ENCODE results near the gene HSF4. TPM values are rescaled to one million over a fixed set of nuclear protein-coding genes. Genes with fewer than 3 reads are reported as not detected.

The HSF4 gene
- total RNA-seq, 1 experiment from 2014 or later, result 2.2 TPM

DNA sequence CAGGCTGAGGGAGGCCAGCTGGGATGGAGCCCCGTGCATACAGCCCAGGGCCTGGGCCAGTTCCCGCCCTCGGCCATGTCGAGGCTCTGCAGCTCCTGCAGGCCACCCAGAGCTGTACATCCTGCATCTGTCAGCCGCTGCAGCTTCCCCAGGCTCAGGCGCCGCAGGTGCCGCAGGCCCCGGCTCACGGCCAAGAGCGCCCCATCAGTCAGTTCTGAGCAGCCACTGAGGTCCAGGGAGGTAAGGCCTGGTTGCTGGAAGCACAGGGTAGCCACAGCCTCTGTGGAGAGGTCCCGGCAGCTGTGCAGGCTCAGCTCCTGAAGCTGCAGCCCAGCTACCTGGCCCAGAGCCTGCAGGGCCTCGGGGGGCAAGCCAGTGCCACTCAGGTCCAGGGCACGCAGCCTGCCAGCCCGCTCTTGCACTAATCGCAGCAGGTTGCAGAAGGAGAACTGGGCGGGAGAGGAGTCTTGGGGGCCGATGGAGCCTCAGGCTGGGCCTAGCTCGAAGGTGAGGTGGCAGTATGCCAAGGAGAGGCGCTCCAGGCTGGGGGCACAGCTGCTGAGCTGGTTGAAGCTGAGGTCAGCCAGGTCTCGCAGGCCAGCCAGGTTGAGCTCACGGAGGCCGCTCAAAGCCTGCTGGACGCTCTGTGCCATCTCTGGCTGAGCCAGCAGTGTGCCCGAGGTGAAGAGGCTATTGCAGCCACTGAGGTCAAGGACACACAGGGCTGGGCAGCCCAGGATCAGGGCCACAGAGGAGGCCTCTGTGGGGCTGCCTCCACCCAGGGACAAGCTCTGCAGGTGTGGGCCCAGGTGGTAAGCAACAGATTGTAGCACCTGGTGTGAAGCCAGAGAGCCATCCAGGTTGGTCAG is 45.8 kb downstream of the HSF4 start:
- ATAC-seq (peak; percentile 59), DNase-seq (ENCODE audit: low spot score) (peak; percentile 37)
- no peaks in the 10 kb centered on the region for H3K9me3 Mint-ChIP-seq
- CTCF ChIA-PET, result interaction anchor here (0.6 to 9.1 kb wide), 12 partner anchors 11 to 313 kb away, joined by 3 to 65 read pairs (median 3); partner anchors contain the start of genes ELMO3, KCTD19, LRRC36 and NOL3
- H3K27ac Mint-ChIP-seq, result no peak overlapping the region
- H3K36me3 Mint-ChIP-seq, result no peaks in the 10 kb centered on the region
- peaks cover 16% of the 10 kb centered on the region for H3K27me3 Mint-ChIP-seq (ENCODE audit: low read depth)
- TF ChIP-seq NFE2L1 (CRISPR knock-in tag; IDR thresholded peaks at IDR 0.05), result no peak
- TF ChIP-seq FOXP1 (CRISPR knock-in tag; IDR thresholded peaks at IDR 0.05; ENCODE audit: borderline replicate concordance), result no peak
- no peak for TF ChIP-seq FOXJ3 (CRISPR knock-in tag; IDR thresholded peaks at IDR 0.05; ENCODE audit: borderline replicate concordance)
- TF ChIP-seq NR3C1 (CRISPR knock-in tag; conservative IDR thresholded peaks at IDR 0.05; ENCODE audit: low read depth), result no peak
- TF ChIP-seq ZNF317 (CRISPR knock-in tag; IDR thresholded peaks at IDR 0.05; ENCODE audit: borderline replicate concordance, low read depth), result no peak
- TF ChIP-seq, protein P1, sequence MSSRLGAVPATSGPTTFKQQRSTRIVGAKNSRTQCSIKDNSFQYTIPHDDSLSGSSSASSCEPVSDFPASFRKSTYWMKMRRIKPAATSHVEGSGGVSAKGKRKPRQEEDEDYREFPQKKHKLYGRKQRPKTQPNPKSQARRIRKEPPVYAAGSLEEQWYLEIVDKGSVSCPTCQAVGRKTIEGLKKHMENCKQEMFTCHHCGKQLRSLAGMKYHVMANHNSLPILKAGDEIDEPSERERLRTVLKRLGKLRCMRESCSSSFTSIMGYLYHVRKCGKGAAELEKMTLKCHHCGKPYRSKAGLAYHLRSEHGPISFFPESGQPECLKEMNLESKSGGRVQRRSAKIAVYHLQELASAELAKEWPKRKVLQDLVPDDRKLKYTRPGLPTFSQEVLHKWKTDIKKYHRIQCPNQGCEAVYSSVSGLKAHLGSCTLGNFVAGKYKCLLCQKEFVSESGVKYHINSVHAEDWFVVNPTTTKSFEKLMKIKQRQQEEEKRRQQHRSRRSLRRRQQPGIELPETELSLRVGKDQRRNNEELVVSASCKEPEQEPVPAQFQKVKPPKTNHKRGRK (CRISPR knock-in tag; IDR thresholded peaks at IDR 0.05; ENCODE audit: borderline replicate concordance), result no peak
- TF ChIP-seq, protein P2, sequence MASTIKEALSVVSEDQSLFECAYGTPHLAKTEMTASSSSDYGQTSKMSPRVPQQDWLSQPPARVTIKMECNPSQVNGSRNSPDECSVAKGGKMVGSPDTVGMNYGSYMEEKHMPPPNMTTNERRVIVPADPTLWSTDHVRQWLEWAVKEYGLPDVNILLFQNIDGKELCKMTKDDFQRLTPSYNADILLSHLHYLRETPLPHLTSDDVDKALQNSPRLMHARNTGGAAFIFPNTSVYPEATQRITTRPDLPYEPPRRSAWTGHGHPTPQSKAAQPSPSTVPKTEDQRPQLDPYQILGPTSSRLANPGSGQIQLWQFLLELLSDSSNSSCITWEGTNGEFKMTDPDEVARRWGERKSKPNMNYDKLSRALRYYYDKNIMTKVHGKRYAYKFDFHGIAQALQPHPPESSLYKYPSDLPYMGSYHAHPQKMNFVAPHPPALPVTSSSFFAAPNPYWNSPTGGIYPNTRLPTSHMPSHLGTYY (CRISPR knock-in tag; IDR thresholded peaks at IDR 0.05), result no peak
- TF ChIP-seq, protein P3, sequence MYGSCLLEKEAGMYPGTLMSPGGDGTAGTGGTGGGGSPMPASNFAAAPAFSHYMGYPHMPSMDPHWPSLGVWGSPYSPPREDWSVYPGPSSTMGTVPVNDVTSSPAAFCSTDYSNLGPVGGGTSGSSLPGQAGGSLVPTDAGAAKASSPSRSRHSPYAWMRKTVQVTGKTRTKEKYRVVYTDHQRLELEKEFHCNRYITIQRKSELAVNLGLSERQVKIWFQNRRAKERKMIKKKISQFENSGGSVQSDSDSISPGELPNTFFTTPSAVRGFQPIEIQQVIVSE (CRISPR knock-in tag; IDR thresholded peaks at IDR 0.05; ENCODE audit: borderline replicate concordance), result no peak
- TF ChIP-seq RELA (CRISPR knock-in tag; IDR thresholded peaks at IDR 0.05; ENCODE audit: borderline replicate concordance), result no peak
- TF ChIP-seq, protein P4, sequence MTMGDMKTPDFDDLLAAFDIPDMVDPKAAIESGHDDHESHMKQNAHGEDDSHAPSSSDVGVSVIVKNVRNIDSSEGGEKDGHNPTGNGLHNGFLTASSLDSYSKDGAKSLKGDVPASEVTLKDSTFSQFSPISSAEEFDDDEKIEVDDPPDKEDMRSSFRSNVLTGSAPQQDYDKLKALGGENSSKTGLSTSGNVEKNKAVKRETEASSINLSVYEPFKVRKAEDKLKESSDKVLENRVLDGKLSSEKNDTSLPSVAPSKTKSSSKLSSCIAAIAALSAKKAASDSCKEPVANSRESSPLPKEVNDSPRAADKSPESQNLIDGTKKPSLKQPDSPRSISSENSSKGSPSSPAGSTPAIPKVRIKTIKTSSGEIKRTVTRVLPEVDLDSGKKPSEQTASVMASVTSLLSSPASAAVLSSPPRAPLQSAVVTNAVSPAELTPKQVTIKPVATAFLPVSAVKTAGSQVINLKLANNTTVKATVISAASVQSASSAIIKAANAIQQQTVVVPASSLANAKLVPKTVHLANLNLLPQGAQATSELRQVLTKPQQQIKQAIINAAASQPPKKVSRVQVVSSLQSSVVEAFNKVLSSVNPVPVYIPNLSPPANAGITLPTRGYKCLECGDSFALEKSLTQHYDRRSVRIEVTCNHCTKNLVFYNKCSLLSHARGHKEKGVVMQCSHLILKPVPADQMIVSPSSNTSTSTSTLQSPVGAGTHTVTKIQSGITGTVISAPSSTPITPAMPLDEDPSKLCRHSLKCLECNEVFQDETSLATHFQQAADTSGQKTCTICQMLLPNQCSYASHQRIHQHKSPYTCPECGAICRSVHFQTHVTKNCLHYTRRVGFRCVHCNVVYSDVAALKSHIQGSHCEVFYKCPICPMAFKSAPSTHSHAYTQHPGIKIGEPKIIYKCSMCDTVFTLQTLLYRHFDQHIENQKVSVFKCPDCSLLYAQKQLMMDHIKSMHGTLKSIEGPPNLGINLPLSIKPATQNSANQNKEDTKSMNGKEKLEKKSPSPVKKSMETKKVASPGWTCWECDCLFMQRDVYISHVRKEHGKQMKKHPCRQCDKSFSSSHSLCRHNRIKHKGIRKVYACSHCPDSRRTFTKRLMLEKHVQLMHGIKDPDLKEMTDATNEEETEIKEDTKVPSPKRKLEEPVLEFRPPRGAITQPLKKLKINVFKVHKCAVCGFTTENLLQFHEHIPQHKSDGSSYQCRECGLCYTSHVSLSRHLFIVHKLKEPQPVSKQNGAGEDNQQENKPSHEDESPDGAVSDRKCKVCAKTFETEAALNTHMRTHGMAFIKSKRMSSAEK (CRISPR knock-in tag; IDR thresholded peaks at IDR 0.05; ENCODE audit: borderline replicate concordance), result no peak
- TF ChIP-seq ZNF396 (CRISPR knock-in tag; IDR thresholded peaks at IDR 0.05; ENCODE audit: borderline replicate concordance), result no peak
- TF ChIP-seq, protein P5, sequence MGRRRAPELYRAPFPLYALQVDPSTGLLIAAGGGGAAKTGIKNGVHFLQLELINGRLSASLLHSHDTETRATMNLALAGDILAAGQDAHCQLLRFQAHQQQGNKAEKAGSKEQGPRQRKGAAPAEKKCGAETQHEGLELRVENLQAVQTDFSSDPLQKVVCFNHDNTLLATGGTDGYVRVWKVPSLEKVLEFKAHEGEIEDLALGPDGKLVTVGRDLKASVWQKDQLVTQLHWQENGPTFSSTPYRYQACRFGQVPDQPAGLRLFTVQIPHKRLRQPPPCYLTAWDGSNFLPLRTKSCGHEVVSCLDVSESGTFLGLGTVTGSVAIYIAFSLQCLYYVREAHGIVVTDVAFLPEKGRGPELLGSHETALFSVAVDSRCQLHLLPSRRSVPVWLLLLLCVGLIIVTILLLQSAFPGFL (CRISPR knock-in tag; IDR thresholded peaks at IDR 0.05; ENCODE audit: borderline replicate concordance), result no peak
- TF ChIP-seq, protein P6, sequence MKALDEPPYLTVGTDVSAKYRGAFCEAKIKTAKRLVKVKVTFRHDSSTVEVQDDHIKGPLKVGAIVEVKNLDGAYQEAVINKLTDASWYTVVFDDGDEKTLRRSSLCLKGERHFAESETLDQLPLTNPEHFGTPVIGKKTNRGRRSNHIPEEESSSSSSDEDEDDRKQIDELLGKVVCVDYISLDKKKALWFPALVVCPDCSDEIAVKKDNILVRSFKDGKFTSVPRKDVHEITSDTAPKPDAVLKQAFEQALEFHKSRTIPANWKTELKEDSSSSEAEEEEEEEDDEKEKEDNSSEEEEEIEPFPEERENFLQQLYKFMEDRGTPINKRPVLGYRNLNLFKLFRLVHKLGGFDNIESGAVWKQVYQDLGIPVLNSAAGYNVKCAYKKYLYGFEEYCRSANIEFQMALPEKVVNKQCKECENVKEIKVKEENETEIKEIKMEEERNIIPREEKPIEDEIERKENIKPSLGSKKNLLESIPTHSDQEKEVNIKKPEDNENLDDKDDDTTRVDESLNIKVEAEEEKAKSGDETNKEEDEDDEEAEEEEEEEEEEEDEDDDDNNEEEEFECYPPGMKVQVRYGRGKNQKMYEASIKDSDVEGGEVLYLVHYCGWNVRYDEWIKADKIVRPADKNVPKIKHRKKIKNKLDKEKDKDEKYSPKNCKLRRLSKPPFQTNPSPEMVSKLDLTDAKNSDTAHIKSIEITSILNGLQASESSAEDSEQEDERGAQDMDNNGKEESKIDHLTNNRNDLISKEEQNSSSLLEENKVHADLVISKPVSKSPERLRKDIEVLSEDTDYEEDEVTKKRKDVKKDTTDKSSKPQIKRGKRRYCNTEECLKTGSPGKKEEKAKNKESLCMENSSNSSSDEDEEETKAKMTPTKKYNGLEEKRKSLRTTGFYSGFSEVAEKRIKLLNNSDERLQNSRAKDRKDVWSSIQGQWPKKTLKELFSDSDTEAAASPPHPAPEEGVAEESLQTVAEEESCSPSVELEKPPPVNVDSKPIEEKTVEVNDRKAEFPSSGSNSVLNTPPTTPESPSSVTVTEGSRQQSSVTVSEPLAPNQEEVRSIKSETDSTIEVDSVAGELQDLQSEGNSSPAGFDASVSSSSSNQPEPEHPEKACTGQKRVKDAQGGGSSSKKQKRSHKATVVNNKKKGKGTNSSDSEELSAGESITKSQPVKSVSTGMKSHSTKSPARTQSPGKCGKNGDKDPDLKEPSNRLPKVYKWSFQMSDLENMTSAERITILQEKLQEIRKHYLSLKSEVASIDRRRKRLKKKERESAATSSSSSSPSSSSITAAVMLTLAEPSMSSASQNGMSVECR (CRISPR knock-in tag; IDR thresholded peaks at IDR 0.05; ENCODE audit: borderline replicate concordance), result no peak
- TF ChIP-seq GABPB1 (CRISPR knock-in tag; IDR thresholded peaks at IDR 0.05), result no peak
- H3K4me3 Mint-ChIP-seq, result no peak overlapping the region
- H3K4me1 Mint-ChIP-seq, result no peaks in the 10 kb centered on the region
- POLR2A ChIA-PET, result interaction anchor here (1.2 to 2.1 kb wide), 2 partner anchors 17 to 36 kb away, joined by 3 to 7 read pairs; partner anchors contain the start of genes FHOD1 and TMEM208
